OCI-LY3 (cell line): ENCODE results near the gene SMYD1.

Source experiments
- H2AFZ ChIP-seq: fragments of 200-600, 300-600 bp; shearing (Covaris generic); 2 replicates; pipeline ENCODE4 v1.6.0; 2014; ENCODE audit warnings: antibody characterized with exemption, low read depth, low read length
- H3K27ac ChIP-seq: fragments of 200-600, 300-600 bp; sonication (generic); 2 replicates; pipeline ENCODE4 v1.5.1; 2014; ENCODE audit warnings: mild to moderate bottlenecking, low read length, moderate library complexity, mixed read lengths
- H3K27me3 ChIP-seq: fragments of 200-600, 300-600 bp; sonication (generic); 2 replicates; pipeline ENCODE4 v1.6.1; 2014; ENCODE audit warnings: low read depth, low read length, mixed read lengths
- H3K36me3 ChIP-seq: fragments of 200-600, 300-600 bp; sonication (generic); replicated peaks from 2 replicates; pipeline ENCODE3; 2014; ENCODE audit warnings: low read depth, low read length, mixed read lengths
- H3K4me1 ChIP-seq: fragments of 300-600, 200-600 bp; sonication (generic); 2 replicates; pipeline ENCODE4 v1.6.1; 2014; ENCODE audit warnings: low read length, mixed read lengths
- H3K4me2 ChIP-seq: fragments of 200-600, 300-600 bp; sonication (generic); 2 replicates; pipeline ENCODE4 v1.6.1; 2014; ENCODE audit warnings: low read length, mixed read lengths
- H3K4me3 ChIP-seq: fragments of 300-600, 200-600 bp; sonication (generic); 2 replicates; pipeline ENCODE4 v1.5.1; 2014; ENCODE audit warnings: antibody characterized with exemption, mild to moderate bottlenecking, low read length, moderate library complexity
- H3K79me2 ChIP-seq: fragments of 300-600, 200-600 bp; shearing (Covaris generic); 2 replicates; pipeline ENCODE4 v1.6.1; 2014; ENCODE audit warnings: mild to moderate bottlenecking, low read length, mixed read lengths
- H3K9ac ChIP-seq: fragments of 300-600, 200-600 bp; shearing (Covaris generic); 2 replicates; pipeline ENCODE4 v1.6.0; 2014; ENCODE audit warnings: mild to moderate bottlenecking, low read length, moderate library complexity
- H3K9me3 ChIP-seq: fragments of 200-600, 300-600 bp; shearing (Covaris generic); 2 replicates; pipeline ENCODE4 v1.6.1; 2014; ENCODE audit warnings: low read length, mixed read lengths; ENCODE audit not compliant: insufficient read depth
- H4K20me1 ChIP-seq: fragments of 200-600, 300-600 bp; sonication (generic); 2 replicates; pipeline ENCODE4 v1.6.1; 2016; ENCODE audit warnings: low read length, mixed read lengths; ENCODE audit not compliant: insufficient read depth
- EZH2phosphoT487 ChIP-seq: fragments of 200-600 bp; shearing (Covaris generic); IDR thresholded peaks from 2 replicates; pipeline ENCODE4 v1.6.1; 2018; ENCODE audit warnings: antibody characterized with exemption, mixed run types, low read depth
- TF ChIP-seq, protein P1 (sequence below): fragments of 200-600, 300-600 bp; sonication (generic); IDR thresholded peaks from 2 replicates; pipeline ENCODE4 v1.5.1; 2014; ENCODE audit warnings: antibody characterized with exemption, low read length, low read depth

SMYD1 gene

DNA sequence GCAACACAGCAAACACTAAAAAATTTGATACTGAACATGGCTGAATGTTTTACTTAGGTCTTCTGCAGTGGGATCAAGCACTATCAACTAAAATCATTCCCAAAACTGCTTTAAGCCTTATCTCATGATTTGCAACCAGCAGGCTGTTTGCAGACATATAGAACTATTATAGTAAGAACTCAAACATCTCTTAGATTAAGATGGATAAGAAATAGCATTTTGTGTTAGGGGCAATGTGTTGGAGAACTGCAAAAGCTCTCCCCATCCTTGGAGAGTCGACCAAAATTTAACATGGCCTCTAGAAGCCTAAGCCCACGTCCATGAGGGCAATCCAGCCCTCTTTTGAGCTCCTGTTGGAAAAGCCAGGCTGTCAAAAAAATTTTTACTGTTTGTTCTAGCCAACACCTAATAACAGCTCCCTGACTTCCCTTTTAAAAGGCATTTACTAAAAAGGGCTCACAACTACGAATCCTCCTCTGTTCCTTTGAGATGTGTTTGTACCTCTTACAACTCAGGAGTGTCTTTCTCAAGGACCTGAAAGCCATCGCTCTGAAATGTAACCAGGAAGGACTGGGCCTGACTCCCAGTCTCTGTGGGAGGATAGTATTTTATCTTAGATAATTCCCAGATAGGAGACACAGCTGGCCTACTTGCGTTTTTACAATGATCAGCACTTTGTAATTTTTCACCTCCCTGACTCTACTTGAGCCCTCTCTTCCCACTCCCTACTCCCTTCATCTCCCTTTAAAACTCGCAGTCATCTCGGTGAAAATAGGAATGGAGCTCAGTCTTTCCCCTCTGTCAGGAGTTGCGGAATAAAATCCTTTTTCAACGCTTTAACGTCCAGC lies 13.5 kb upstream of the SMYD1 start:
- Histone ChIP-seq H3K4me1 (peaks cover 24% of the 10 kb centered on the region), H4K20me1 (no peaks in the 10 kb centered on the region), H3K4me2 (peak overlapping the region; percentile 88), H3K9ac (peak overlapping the region; percentile 99), H3K27me3 (no peaks in the 10 kb centered on the region), H3K79me2 (peaks cover 27% of the 10 kb centered on the region), H3K4me3 (peak overlapping the region; percentile 96), H3K9me3 (no peaks in the 10 kb centered on the region), H2AFZ (no peak overlapping the region), H3K36me3 (peaks cover 19% of the 10 kb centered on the region), H3K27ac (no peak overlapping the region)
- TF ChIP-seq, protein P1, sequence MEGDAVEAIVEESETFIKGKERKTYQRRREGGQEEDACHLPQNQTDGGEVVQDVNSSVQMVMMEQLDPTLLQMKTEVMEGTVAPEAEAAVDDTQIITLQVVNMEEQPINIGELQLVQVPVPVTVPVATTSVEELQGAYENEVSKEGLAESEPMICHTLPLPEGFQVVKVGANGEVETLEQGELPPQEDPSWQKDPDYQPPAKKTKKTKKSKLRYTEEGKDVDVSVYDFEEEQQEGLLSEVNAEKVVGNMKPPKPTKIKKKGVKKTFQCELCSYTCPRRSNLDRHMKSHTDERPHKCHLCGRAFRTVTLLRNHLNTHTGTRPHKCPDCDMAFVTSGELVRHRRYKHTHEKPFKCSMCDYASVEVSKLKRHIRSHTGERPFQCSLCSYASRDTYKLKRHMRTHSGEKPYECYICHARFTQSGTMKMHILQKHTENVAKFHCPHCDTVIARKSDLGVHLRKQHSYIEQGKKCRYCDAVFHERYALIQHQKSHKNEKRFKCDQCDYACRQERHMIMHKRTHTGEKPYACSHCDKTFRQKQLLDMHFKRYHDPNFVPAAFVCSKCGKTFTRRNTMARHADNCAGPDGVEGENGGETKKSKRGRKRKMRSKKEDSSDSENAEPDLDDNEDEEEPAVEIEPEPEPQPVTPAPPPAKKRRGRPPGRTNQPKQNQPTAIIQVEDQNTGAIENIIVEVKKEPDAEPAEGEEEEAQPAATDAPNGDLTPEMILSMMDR: no peak
- no peak for TF ChIP-seq EZH2phosphoT487

GRCh38 chr2:88054782-88055370 lies 12.7 kb upstream of the SMYD1 start:
- Histone ChIP-seq H2AFZ (peak overlapping the region; percentile 66; the same call in 1 of the 2 replicates), H3K27ac (peak overlapping the region; percentile 66), H3K9ac (peak overlapping the region; percentile 99), H4K20me1 (no peaks in the 10 kb centered on the region), H3K4me2 (peak overlapping the region; percentile 88), H3K36me3 (peaks cover 19% of the 10 kb centered on the region), H3K4me1 (peaks cover 24% of the 10 kb centered on the region), H3K4me3 (peak overlapping the region; percentile 96), H3K27me3 (no peaks in the 10 kb centered on the region), H3K9me3 (no peaks in the 10 kb centered on the region), H3K79me2 (peaks cover 27% of the 10 kb centered on the region)
- TF ChIP-seq, protein P1: no peak
- no peak for TF ChIP-seq EZH2phosphoT487

DNA sequence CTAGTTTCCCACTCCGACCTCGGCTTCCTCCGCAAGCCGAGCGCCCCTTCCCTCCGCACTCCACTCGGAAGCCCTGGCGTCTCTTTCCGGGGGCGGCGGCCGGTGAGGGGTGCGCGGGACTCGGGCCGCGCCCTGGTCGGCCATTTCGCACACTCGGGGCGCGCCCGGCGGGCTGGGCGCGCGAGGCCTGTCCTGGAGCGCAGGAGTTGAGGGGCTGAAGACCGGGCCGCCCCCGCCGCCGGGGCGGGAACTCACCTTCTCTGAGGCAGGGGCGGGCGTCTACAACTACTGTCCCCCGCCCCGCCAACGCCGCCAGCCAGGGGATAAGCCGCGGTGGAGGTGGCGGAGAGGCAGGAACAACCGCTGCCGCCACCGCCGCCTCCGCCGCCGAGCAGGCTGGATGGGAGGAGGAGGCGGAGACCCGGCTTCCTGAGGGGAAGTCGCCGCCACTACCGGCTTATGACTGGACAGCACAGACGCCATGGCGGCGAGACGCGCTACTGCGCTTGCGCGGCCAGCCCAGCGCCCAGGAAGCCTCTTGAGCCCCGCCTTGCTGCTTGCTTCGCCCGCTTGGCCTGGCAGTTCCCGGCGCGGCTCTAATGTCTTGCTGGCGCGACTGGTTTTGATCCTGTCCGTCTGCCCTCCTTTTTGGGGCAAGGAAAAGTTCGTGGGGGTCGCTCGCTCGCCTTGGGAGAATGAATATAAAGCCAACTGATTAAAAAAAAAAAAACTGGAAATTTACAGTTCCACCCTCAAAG lies 12.1 kb upstream of the SMYD1 start, which contains the start of gene KRCC1:
Gene KRCC1, minus strand, starts transcription at position 413 of the 758 bp plus-strand sequence. CDS start 27,220 bp downstream, outside the sequence.
- H2AFZ ChIP-seq: peak within 1 kb of the TSS; percentile 81
- H3K79me2 ChIP-seq: peaks cover 27% of the 10 kb centered on the region
- H3K27me3 ChIP-seq: no peaks in the 10 kb centered on the region
- H3K36me3 ChIP-seq: peaks cover 19% of the 10 kb centered on the region
- peak within 1 kb of the TSS; percentile 66 for H3K27ac ChIP-seq
- TF ChIP-seq, protein P1: no peak
- TF ChIP-seq EZH2phosphoT487: no peak
- peaks cover 24% of the 10 kb centered on the region for H3K4me1 ChIP-seq
- peak within 1 kb of the TSS; percentile 99 for H3K9ac ChIP-seq
- peak within 1 kb of the TSS; percentile 88 for H3K4me2 ChIP-seq
- no peaks in the 10 kb centered on the region for H3K9me3 ChIP-seq
- H3K4me3 ChIP-seq: peak within 1 kb of the TSS; percentile 96
- H4K20me1 ChIP-seq: no peaks in the 10 kb centered on the region
